HUES6 (cell line): ENCODE measurements around the gene PTGIR.
A peak's percentile ranks its signal among the peaks of the same experiment; 100 is the strongest.

Source experiments
- H3K27ac ChIP-seq: 2 replicates; pipeline ENCODE4 v1.7.0; 2013; ENCODE audit warnings: low read depth, mild to moderate bottlenecking, low read length, inconsistent platforms
- H3K27me3 ChIP-seq: 2 replicates; pipeline ENCODE4 v1.6.1; 2013; ENCODE audit warnings: low read length; ENCODE audit not compliant: control insufficient read depth, insufficient read depth
- H3K36me3 ChIP-seq: 2 replicates; pipeline ENCODE4 v1.6.1; 2013; ENCODE audit warnings: low read length; ENCODE audit not compliant: control insufficient read depth, insufficient read depth
- H3K4me1 ChIP-seq: 2 replicates; pipeline ENCODE4 v1.6.1; 2013; ENCODE audit warnings: low read length; ENCODE audit not compliant: control insufficient read depth, insufficient read depth
- H3K4me3 ChIP-seq: 2 replicates; pipeline ENCODE4 v1.5.1; 2013; ENCODE audit warnings: low read depth, low read length
- H3K9ac ChIP-seq: one replicate; pipeline ENCODE4 v1.6.1; 2013; ENCODE audit warnings: mild to moderate bottlenecking, low read length
- H3K9me3 ChIP-seq: 2 replicates; pipeline ENCODE4 v1.6.1; 2013; ENCODE audit warnings: low read depth, low read length; ENCODE audit not compliant: control insufficient read depth, insufficient read depth

The PTGIR gene

DNA sequence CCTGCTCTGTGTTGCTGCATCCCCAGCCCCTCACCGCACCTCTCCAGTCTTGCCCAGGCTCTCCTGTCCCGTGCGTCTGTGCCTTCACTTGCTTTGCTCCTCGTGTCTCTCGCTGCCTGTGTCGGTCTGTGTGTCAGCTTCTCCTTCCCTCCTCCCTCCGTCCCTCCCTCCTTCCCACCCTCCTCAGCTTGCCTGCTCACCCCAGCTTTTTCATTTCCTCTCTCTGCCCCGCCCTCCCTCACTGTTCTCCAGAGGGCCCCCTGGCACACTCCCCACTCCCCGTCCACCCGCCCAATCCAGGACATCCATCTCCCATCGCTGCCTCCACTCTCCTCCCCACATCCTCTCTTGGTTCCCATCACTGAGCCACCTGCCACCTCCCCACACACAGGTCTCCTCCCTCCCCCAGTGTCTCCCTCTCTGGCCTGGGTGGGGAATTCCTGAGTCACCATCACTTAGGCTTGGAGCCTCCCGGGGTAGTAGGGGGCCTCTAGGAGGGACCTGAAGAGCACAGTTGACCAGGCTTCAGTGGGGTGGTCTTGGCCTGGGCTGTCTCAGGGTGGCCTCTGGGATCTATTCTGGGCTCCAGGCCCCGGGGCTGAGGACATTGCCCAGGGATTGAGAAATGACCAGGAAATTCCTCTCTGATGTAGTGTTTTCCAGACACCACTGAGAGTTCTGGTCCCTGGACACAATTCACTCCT is at the start of gene PTGIR:
Gene PTGIR (minus strand): TSS at position 132 of the 704 bp plus-strand sequence. CDS start 864 bp downstream, outside the sequence.
- Histone ChIP-seq H3K9me3 (no peaks in the 10 kb centered on the region), H3K9ac (no peak within 1 kb of the TSS), H3K27ac (no peak within 1 kb of the TSS), H3K27me3 (no peaks in the 10 kb centered on the region), H3K36me3 (no peaks in the 10 kb centered on the region), H3K4me3 (no peak within 1 kb of the TSS), H3K4me1 (peaks cover 17% of the 10 kb centered on the region)

GRCh38 chr19:46670813-46671212 is 45.9 kb upstream of the PTGIR start:
- peaks cover 23% of the 10 kb centered on the region for H3K36me3 ChIP-seq
- H3K9me3 ChIP-seq = no peaks in the 10 kb centered on the region
- H3K4me1 ChIP-seq = no peaks in the 10 kb centered on the region
- no peak overlapping the region for H3K9ac ChIP-seq
- H3K27ac ChIP-seq = no peak overlapping the region
- H3K4me3 ChIP-seq = no peak overlapping the region
- no peaks in the 10 kb centered on the region for H3K27me3 ChIP-seq

- H3K27me3 ChIP-seq = no peaks in the 10 kb centered on the region
- H3K9ac ChIP-seq = no peak overlapping the region
- H3K36me3 ChIP-seq = peaks cover 8% of the 10 kb centered on the region
- H3K4me1 ChIP-seq = no peaks in the 10 kb centered on the region
- no peak overlapping the region for H3K4me3 ChIP-seq
- H3K27ac ChIP-seq = no peak overlapping the region
- no peaks in the 10 kb centered on the region for H3K9me3 ChIP-seq
Measured at GRCh38 chr19:46668662-46669061, 43.8 kb upstream of the PTGIR start.

DNA sequence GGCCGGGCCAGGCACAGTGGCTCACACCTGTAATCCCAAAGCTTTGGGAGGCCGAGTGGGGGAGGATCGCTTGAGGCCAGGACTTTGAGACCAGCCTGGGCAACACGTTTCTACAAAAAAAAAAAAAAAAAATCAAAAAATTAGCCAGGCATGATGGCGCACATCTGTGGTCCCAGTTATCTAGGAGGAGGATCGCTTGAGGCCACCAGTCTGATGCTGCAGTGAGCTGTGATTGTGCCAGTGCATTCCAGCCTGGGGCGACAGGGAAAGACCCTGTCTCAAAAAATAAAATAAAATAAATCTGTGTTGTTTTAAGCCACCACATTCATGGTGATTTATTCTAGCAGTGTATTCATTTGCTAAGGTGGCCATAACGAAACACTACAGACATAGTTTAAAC is 40.2 kb upstream of the PTGIR start:
- Histone ChIP-seq H3K4me3 (no peak overlapping the region), H3K27ac (no peak overlapping the region), H3K27me3 (peaks cover 4% of the 10 kb centered on the region; the same call in 1 of the 2 replicates), H3K9me3 (no peaks in the 10 kb centered on the region), H3K9ac (no peak overlapping the region), H3K36me3 (no peaks in the 10 kb centered on the region), H3K4me1 (peaks cover 5% of the 10 kb centered on the region; the same call in 1 of the 2 replicates)

DNA sequence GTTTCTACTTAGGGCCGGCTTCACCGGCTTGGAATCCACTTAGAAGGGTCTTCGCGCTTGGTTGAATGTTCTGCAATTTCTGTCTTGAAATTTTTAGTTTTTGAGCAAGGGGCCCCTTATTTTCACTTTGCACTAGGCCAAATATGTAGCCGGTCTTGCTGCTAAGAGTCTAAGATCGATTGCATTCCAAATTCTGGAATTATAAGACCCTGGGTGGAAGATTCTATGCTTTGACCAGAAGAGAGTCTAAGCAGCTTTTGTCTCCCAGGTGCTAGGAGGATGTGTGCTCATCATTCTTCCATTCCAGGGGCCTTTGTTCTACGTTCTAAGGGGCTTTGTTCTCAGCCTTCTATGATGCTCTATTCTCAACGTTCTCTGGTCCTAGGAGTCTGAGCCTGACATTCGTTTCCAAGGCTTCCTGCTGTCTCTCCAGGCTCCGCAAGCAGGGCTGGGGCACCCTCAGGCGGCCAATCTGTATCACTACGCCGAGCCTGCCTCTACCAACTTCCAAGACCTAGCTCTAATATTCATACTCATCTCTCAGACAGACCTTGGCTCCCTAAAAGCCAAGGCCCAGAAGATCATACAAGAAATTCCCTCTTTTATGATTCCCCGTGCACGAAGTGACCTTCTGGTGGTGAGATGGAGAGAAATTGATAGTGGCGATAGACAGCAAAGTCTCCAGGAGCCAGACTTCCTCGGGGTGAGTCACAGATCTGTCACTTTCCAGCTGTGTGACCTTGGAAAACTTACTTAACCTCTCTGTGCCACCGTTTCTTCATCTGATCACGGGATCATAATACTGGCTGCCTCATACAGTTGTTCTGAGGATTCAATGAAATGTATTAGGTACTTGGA is 37.1 kb upstream of the PTGIR start:
- no peaks in the 10 kb centered on the region for H3K9me3 ChIP-seq
- no peaks in the 10 kb centered on the region for H3K36me3 ChIP-seq
- no peak overlapping the region for H3K27ac ChIP-seq
- H3K9ac ChIP-seq = no peak overlapping the region
- H3K27me3 ChIP-seq = peaks cover 22% of the 10 kb centered on the region; the same call in 1 of the 2 replicates
- peaks cover 15% of the 10 kb centered on the region for H3K4me1 ChIP-seq
- H3K4me3 ChIP-seq = peak overlapping the region; percentile 48

DNA sequence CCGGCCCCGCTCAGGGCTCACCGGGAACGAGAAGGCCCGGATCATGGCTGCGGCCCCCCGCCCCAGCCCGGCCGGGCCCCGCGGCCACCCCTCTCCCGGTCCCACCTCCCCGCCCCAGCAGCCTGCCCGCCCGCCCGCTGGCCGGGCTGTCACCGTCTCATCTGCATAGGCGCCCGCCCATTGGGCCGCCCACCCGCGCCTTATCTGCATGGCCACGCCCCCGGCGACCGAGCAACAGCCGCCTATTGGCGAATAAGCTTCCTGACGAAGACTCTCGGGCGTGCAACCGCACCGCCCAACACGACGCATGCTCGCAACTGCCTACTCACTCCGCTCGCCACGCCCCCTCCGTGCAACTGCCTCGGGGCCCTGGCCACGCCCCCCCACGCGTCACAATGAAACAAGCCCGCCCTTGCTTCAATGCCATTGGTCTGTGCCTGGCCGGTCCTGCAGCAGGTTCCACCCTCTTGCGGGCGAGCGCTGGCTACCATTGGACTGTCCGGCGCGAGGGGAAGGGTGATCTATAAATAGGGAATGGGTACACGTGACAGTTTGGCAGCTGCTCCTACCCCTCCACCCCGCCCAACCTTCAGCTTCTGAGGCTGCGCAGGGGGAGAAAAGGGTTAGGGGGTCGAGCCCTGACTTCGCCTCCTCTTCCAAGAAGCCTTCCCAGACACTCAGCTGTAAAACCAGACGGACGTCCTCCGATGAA is 36.3 kb upstream of the PTGIR start, which contains the start of gene DACT3:
Gene DACT3 (minus strand): TSS at position 163 of the 712 bp plus-strand sequence. CDS start 118 bp downstream, at position 45.
- H3K4me1 ChIP-seq = peaks cover 15% of the 10 kb centered on the region
- peak within 1 kb of the TSS; percentile 61 for H3K9ac ChIP-seq
- H3K4me3 ChIP-seq = peak within 1 kb of the TSS; percentile 49
- no peaks in the 10 kb centered on the region for H3K9me3 ChIP-seq
- no peaks in the 10 kb centered on the region for H3K36me3 ChIP-seq
- peaks cover 22% of the 10 kb centered on the region; the same call in 1 of the 2 replicates for H3K27me3 ChIP-seq
- H3K27ac ChIP-seq = no peak within 1 kb of the TSS; the same call in 1 of the 2 replicates

GRCh38 chr19:46660551-46661019 is 35.7 kb upstream of the PTGIR start:
- H3K4me3 ChIP-seq = peak overlapping the region; percentile 49
- peaks cover 22% of the 10 kb centered on the region; the same call in 1 of the 2 replicates for H3K27me3 ChIP-seq
- peaks cover 15% of the 10 kb centered on the region for H3K4me1 ChIP-seq
- no peak overlapping the region; the same call in 1 of the 2 replicates for H3K27ac ChIP-seq
- no peaks in the 10 kb centered on the region for H3K9me3 ChIP-seq
- H3K36me3 ChIP-seq = no peaks in the 10 kb centered on the region
- peak overlapping the region; percentile 61 for H3K9ac ChIP-seq

DNA sequence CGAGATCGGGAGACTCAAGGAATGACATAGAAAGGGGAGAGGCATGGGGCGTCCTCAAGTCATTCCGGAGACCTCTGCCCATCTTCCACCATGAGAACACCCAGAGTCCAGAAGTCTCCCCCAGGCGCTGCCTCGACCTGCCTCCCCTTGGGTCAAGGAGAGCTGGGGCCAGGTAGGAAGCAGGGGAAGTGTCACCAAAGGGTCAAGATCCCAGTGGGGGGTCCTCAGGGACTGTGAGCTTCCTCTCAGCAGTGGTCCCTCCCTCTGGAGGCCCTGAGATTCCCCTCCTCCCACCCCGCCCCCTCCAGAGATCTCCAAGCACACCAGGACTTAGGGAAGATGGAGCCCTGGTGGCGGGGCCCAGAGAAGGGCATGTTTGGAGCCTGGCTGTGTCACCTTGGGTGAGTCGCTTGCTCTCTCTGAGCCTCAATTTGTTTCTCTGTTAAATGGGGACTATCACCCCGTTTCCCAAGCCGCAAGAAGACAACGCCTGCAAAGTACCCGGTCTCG is 35.2 kb upstream of the PTGIR start:
- Histone ChIP-seq H3K9ac (peak overlapping the region; percentile 61), H3K27me3 (peaks cover 22% of the 10 kb centered on the region; the same call in 1 of the 2 replicates), H3K36me3 (no peaks in the 10 kb centered on the region), H3K9me3 (no peaks in the 10 kb centered on the region), H3K4me1 (peaks cover 16% of the 10 kb centered on the region), H3K27ac (no peak overlapping the region; the same call in 1 of the 2 replicates), H3K4me3 (peak overlapping the region; percentile 49)

GRCh38 chr19:46659151-46660007 is 34.5 kb upstream of the PTGIR start:
- Histone ChIP-seq H3K27ac (no peak overlapping the region), H3K9me3 (no peaks in the 10 kb centered on the region), H3K4me3 (peak overlapping the region; percentile 49), H3K4me1 (peaks cover 19% of the 10 kb centered on the region), H3K27me3 (peaks cover 22% of the 10 kb centered on the region; the same call in 1 of the 2 replicates), H3K36me3 (no peaks in the 10 kb centered on the region), H3K9ac (peak overlapping the region; percentile 29)

DNA sequence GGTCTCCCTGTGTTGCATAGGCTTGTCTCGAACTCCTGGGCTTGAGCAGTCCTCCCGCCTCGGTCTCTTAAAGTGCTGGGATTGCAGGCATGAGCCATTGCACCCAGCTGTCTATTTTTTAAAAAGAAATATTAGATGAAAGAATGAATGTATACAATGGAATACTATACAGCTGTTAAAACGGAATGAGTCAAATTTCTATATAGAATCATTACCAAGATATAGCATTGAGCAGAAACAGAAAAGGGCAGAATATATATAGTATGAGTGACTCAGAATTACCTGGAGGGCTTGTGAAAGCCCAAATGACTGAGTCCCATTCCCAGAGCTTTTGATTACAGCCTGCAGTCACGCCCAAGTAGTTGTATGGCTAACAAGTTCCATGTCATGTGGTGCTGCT is 31.7 kb upstream of the PTGIR start:
- Histone ChIP-seq H3K36me3 (no peaks in the 10 kb centered on the region), H3K4me1 (peaks cover 20% of the 10 kb centered on the region), H3K9me3 (no peaks in the 10 kb centered on the region), H3K9ac (no peak overlapping the region), H3K27ac (no peak overlapping the region), H3K27me3 (peaks cover 26% of the 10 kb centered on the region; the same call in 1 of the 2 replicates), H3K4me3 (no peak overlapping the region)
